ENCODE results near the gene UCHL3.
"Not testable (repeated sequence)": the region's sequence is repeated elsewhere in the genome, so short reads cannot be mapped to it uniquely, and the experiment has no call there.

Gene UCHL3

DNA sequence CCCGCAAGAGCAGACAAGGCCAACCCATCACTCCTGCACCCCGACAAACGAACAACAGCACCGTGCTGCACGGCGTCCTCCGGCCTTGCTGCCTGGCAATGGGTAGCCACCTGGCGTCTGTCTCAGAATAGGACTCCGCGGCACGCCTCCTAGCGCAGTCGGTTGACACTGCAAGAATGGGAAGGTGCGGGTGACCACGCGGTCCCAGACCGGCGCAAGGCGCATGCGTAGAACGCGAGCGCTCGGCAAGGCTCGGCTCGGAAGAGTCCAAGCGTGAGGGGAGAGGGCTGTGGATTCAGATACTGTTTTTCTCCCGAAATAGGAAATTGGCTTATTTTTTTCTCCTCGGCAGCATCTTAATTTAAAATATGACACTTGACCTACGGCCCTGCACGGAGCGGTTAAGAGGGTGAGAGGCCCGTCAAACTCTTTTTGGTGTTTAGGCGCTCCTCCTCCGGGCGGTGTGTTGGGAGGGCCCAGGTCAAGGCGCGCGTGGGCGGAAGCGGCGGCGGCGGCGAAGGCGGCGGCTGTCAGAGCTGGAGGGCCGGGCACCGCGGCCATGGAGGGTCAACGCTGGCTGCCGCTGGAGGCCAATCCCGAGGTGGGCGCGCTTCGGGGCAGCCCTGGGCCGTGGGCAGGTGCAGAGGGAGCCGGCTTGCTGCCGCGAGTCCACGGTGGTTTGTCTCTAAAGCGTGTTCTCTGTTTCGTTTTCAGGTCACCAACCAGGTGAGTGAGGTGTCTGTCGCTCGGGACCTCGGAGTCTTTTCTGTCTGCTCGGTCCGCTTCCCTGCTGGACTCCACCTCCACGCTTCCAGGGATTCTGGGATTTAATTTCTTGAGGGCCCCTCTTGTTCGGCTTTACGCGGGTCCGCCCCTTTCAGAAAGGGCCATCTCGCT, at the start of gene UCHL3:
Gene UCHL3 (plus strand): TSS at position 530 of the 897 bp plus-strand sequence. CDS start 30 bp downstream, at position 560.
- peak; percentile 92 to 95 for DNase-seq

DNA sequence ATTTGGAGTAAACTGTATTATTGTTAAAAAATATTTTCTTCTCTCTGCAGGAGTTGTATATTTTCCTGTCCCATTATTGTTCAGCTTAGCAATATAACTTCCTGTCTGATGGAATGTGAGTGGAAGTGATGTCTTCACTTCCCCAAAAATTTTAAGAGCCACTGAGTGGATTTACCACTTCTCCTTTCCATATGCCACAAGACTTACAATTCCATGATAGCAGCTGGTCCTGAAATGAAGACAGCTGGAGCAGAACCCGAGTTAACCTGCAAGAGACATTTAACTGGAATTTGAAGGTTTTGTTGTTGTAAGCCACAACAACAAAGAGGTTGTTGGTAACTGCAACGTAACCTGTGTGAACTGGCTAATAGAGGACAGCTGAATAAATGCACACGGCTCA, 44.3 kb upstream of the UCHL3 start:
- peak; percentile 92 to 96 for DNase-seq

DNA sequence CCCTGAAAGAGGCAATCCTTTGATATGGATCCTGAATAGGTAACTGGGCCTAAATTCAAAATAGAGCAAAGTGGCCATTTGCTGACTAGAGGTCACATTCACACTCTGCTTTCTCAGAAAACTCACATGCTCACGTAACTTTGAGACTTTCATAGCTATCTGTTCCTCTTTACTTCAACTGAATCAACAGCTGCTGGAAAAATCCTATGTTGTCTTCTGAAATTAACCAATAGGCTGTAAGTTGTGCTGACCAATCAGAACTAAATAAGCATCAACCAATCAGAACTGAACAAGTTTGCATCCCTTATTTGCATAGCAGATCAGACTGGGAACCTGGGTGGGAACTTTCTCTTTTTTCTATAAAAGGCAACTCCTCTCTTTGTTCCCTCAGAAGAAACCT, 43.6 kb upstream of the UCHL3 start:
- DNase-seq = peak; percentile 26 to 32

DNA sequence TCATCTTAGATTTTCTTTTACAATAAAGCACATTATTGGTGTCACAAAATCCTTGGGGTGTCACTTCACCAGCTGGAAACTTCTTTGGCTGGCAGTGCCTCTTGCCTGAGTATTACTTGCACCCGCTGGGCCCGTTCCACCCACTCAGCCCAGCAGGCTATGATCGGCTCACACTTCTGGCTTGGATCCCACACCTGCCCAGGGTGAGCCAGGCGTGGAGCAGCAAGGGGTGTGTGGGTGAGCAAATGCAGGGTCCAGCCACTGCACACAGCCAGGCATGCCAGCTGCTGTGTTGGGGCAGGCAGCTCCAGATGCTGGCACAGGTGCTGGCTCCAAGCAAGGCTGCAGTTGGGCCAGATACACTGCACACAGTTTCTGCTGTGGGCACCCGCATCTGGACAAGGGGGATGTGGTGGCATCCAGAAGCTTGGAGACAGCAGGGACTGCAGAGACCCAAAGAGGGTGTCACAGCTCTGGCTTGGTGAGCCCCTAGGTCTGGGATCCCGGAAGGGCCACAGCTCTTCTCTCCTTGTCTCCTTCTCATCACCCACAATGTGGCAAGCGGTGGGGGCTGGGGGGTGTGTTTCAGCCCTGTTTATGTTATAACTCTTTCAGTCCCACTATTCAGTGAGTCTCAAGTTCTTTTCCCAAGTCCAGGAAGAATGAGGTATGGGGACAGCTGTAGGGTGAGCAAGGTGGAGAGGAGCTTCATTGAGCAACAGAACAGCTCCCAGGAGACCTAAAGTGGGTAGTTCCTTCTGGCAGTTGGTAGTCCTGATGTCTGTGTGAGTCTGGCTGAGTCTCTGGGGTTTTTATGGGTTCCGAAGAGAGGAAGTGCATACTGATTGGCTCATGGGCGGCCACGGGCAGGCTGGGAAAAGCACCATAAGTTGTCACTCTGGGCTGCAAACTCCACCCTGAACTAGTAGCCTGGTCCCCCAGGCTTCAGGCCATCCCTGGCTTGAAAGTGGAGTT, 42.3 kb upstream of the UCHL3 start:
- DNase-seq = peak; percentile 49 to 58

DNA sequence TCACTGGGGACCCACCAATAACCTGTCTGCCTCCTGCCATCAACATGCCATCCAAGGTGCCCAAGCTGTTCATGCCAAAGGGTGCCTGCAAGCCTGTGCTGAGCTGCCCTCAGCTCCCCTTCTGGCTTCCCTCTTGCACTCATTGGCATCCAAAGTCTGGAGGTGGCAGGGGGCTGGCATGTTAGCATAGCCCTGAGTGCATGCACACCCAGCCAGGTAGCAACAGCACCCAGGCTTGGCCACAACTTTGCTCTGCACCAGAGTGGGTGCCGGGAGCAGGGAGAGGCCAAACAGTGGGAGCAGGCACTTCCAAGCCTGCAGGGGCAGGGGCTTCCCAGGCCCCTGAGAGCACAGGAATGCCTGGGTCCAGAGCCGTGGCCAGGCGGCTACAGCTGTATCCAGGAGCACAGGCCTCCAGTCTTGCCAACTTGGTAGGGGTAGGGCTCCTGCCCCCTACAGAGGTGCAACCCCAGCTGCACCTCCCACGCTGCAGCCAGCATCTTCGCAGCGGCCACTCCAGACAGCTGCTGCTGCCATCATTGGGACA, 41.5 kb upstream of the UCHL3 start:
- DNase-seq = no peak

DNA sequence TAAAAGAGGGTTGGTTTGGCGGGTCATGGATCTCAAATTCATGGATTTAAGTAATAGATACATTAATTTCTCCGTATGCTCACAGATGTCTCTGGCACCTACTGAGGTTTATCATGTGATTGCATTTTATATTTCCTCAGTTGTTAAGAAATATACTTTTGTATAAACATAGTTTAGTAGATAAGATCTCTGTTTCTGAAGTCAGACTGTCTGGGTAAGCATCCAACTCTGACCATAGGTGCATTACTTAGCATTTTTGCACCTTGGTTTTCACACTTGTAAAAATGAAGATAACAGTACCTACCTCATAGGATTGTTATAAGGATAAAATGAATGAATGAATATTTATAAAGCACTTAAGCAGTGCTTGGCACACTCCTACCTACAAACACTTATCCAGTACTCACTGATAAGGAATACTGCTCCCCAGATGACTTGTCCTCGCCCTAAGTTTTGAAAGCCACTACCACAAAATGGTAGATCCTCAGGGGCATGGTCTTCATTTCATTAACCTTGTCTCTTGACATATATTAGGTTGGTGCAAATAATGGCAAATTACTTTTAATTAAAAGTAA, 38.5 kb upstream of the UCHL3 start:
- DNase-seq = no peak

DNA sequence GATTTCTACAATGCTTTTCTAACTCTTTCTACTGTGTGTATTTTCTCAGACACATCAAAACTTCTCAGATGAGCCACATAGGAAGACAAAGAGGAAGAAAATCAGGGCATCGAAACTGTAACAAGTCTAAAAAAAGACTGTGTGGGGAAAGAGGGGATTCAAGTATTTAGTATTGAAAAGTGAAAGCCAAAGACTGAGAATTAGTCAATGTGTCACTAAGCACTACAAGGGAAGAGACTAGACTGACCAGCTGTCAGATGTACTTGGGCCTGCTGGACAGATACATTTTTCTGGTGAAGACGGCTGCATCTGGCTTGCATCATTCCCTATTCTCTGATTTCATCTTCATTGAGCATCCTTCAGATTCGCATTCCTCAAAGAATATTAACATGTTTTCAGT, 37.3 kb upstream of the UCHL3 start:
- DNase-seq = no peak

DNA sequence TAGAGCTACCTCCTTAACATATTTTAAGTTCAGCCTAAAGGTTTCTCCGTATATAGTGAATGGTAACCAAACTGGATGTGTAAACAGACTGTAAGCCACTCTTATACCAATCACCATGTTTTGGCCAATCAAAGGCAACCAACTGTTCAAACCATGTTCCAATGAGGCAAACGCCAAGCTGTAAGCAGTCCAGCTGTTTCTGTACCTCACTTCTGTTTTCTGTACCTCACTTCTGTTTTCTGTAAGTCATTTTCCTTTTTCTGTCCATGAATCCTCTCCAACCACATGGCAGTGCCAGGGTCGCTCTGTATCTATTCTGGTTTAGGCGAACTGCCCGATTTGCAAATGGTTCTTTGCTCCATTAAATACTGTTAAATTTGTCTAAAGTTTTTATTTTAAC, 36.3 kb upstream of the UCHL3 start:
- no peak for DNase-seq

DNA sequence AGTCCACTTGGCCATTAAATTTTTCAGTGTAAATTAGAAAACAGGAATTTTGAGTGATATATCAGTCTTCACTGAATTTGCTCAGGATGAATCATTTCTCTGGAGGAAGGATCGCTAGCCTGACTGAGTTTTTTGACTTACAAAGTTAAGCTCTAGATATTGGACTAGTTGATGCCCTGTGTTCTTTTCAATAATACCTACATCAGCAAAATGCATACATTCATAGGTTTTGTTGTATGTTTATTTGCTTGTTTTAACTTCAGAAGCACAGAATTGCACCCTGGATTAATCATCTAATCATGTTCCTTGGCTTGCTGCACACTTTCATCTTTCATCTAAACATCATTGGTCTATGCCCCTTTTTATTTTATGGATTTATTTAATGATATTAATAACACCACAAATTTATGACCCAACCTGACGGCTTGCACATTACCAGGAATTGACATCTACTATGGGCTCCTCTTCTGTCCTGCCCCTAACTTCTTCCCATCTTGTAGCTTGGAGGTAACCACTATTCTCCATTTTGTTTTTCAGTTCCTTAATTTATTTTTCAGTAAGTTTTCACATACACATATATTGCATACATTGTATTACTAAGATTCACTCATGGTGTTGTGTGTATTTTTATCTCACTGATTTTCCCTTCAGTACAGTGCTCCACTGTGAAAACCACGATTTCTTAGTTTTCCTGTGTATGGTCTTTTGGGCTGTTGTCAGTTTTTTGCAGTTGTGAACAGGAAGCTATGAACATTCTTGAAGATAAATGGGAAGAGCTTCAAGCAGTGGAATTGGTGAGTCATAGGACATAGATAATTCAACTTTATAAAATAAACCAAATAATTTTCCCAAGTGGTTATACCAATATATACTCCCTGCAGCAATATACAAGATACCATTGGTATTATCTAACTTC, 35.3 kb upstream of the UCHL3 start:
- DNase-seq = peak; percentile 62 to 64

DNA sequence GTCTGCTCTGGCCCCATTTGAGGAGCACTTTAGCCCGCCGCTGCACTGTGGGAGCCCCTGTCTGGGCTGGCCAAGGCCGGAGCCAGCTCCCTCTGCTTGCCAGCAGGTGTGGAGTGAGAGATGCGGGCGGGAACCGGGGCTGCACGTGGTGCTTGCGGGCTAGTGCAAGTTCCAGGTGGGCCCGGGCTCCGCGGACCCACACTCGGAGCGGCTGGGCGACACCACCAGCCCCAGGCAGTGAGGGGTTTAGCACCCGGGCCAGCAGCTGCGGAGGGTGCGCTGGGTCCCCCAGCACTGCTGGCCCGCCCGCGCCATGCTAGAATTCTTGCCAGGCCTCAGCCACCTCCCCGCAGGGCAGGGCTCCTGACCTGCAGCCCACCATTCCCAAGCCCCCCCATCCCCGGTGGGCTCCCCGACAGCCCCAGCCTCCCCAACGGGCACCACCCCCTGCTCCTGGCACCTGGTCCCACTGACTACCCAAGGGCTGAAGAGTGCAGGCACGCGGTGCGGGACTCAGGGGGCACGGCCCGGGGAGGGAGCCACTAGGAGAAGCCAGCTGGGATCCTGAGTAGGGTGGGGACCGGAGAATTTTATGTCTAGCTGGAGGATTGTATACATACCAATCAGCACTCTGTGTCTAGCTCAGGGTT, 31.0 kb upstream of the UCHL3 start:
- DNase-seq = no peak

DNA sequence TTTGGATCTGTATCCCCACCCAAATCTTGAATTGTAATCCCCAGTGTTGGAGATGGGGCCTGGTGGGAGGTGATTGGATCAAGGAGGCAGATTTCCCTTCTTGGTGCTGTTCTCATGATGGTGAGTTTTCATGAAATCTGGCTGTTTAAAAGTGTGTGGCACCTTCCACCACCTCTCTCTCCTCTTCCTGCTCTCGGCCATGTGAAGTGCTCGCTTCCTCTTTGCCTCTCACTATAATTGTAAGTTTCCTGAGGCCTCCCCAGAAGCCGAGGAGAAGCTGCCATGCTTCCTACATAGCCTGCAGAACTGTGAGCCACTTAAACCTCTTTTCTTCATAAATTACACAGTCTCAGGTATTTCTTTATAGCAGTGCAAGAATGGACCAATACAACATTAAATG, 27.6 kb upstream of the UCHL3 start:
- no peak for DNase-seq

DNA sequence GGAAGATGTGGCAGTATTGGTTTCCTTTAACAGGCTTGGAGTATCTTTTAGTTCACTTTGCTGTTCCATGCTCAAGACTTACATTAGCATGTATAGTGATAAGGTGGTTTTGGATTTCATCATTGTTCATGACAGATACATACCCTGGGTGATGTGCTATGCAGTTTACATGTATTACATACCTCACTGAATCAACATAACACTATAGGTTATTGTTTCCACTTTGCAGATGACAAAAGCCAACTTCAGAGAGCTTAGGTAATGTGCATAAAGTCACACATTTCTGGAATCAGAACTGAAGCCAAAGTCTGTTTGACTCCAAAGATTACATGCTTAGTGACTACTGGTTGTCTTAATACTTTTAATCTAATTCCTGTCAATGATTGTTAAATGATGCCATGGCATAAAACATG, 19.0 kb upstream of the UCHL3 start:
- DNase-seq = peak; percentile 33 to 37

DNA sequence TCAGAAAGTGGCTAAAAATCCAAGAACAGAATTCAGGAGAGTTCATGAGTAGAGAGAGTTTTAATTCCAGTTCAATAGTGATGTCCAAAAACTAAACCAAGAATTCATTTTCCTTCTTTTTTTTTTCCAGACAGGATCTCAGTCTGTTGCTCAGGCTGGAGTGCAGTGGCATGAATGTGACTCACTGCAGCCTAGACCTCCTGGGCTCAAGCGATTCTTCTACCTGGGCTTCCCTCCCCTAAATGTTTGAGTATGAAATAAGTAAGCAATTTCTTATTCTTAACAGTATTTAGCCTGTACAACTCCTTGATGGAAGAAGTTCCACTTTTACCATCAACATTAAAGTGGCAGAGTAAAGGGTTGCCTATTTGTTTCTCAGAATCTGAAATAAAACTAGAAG, 15.7 kb upstream of the UCHL3 start:
- no peak for DNase-seq

DNA sequence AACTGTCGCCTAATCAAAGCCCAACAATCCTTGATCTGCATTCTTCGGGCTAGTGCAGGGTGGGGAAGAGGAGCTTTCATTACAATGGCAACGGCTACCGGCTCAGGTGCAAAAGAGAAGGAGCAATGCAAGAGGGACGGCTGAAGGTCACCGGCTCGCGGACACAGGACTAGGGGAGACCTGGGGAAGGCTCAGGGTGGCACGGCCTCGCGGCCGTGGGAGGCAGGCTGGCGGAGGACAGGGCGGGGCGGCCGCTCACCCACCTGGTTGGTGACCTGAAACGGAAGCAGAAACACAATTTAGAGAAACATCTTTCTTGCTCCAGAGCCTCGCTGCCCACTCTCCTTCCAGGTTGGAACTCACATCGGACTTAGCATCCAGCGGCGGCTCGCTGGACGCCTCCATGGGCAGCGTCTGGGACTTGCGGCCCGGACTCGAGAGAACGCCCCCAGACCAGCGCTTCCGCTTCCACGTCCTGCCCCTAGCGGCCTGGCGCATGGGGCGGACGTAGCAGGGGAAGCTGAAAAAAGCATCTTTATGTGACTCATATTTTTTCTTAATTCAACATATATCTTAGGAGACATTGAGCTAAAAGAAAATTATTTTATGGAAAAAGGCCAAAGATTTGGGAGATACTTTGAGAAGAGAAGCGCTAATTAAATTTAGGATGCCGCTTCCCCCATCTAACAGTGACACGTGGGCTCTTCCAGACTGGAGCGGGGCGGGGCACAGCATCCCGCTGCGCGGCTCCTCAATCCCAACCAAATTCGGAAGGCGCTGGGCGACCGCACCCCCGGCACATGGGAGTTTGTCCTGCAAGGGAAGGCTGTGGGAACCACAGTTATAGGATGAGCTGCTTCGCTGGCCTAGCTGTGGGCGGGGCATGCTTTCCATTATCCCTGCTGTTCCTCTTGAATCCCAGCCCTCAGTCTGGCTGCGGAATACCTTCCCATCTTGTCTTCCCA, 11.9 kb upstream of the UCHL3 start, which contains the start of gene COMMD6:
Gene COMMD6 (minus strand): TSS at position 441 of the 965 bp plus-strand sequence. CDS start 36 bp downstream, at position 405.
- DNase-seq = peak; percentile 84

DNA sequence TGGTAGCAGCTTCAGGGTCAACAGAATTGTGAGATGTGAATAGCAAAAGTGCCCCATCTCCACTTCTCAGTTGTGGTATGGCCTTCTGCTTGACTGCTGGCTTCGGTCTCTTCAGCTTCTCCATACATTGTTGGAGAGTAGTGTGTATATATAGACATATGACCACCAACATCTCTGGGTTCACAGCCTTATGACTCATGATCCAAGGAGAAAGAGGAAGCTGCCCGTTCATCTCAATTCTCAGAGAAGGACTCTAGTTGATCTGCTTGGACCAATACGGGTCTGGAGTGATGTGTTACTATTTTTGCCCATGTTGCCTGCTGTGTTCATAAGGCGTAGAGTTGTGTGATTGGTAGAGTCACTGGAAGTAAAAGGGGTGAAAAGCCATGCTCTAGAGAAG, 8.3 kb upstream of the UCHL3 start:
- DNase-seq = peak; percentile 96 to 97

DNA sequence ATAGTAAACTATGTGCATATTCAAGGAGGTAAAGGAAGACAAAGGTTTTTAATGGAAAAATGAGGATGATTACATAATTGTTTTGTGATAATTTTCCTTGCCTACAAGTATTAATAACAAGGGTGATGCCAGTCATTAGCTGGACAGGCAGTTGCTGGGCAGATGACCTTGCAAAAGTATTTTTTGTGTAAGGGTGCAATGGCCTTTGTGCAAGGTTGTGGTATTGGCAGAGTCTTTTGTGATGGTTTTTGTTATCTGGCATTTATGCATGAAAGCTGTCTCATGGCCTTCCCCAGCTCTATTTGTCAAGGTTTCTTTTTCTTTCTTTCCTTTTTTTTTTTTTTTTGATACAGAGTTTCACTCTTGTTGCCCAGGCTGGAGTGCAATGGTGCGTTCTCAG, 7.6 kb upstream of the UCHL3 start:
- DNase-seq = no peak

DNA sequence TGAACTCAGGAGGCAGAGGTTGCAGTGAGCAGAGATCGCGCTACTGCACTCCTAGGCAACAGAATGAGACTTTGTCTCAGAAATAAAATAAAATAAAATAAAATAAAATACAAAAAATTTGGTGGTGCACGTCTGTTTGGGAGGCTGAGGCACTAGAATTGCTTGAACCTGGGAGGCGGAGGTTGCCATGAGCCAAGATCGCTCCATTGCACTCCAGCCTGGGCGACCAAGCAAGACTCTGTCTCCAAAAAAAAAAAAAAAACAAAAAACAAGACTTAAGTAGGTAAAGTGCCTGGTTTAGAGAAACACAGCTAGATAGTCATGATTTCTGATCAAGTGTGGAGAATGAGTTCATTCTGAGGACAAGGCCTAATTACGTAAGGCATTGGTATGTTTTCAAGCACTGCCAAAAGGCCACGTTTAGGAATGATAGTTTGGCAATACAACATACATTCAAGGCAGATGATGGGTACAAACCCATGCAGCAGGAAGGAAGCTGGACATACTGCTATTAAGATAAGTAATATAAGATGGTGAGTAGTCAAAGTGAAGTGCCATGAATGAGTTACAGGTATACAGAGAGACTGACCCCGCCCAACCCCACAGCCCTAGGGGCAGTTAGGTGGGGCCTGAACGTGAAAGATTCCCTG, 4.8 kb upstream of the UCHL3 start:
- DNase-seq = no peak

DNA sequence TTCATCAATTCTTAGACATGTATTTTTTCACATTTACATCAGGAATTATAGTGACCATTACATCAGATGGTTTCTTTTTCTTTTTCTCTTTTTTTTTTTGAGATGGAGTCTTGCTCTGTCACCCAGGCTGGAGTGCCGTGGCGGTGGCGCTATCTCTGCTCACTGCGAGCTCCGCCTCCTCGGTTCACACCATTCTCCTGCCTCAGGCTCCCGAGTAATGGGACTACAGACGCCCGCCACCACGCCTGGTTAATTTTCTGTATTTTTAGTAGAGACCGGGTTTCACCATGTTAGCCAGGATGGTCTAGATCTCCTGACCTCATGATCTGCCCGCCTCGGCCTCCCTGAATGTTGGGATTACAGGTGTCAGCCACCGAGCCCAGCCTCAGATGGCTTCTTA, 4.2 kb upstream of the UCHL3 start:
- not testable (repeated sequence) for DNase-seq

DNA sequence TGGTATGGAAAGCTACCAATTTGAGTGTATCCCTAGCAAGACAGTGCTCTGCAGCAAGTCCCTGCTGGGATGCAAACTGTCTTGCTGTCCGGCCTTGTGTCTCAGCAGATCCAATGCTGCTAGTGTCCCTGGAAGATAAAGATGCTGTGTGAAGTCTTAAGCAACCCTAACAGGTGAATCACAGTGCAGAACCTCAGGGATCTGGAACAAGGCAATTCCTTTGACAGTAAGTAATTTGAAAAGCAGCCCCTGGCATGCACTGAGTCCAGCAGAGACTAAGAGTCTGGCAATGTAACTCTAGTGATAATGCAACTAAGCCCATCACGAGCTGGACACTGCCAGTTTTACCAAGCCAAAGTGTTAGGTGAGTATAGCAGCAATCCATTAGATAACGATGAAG, 1.7 kb upstream of the UCHL3 start:
- no peak for DNase-seq

Data from Kasumi-1 (cell line).